ENCODE data around the gene GNAO1. TPM values are rescaled to one million over a fixed set of nuclear protein-coding genes. Genes with fewer than 3 reads are reported as not detected.

GNAO1 gene
- polyA plus RNA-seq, 3 donors: 5.9 to 6.4 (median 6.3) TPM

- DNase-seq: no peak
Measured at GRCh38 chr16:56332464-56333079, 141.3 kb downstream of the GNAO1 start.

GRCh38 chr16:56334761-56335160 lies 143.5 kb downstream of the GNAO1 start:
- no peak for DNase-seq

GRCh38 chr16:56336071-56336688 lies 144.9 kb downstream of the GNAO1 start:
- no peak for DNase-seq

GRCh38 chr16:56336711-56337110 lies 145.4 kb downstream of the GNAO1 start:
- no peak for DNase-seq

- no peak for DNase-seq
Measured at GRCh38 chr16:56337131-56337857, 146.0 kb downstream of the GNAO1 start.

- no peak for DNase-seq
Measured at GRCh38 chr16:56337858-56338325, 146.6 kb downstream of the GNAO1 start.

- no peak for DNase-seq
Measured at GRCh38 chr16:56338566-56339318, 147.5 kb downstream of the GNAO1 start.

GRCh38 chr16:56339431-56340195 lies 148.3 kb downstream of the GNAO1 start:
- DNase-seq: no peak

- DNase-seq: no peak
Measured at GRCh38 chr16:56340416-56340815, 149.1 kb downstream of the GNAO1 start.

GRCh38 chr16:56340864-56341365 lies 149.6 kb downstream of the GNAO1 start:
- DNase-seq: no peak

- DNase-seq: no peak
Measured at GRCh38 chr16:56341656-56342399, 150.5 kb downstream of the GNAO1 start.

GRCh38 chr16:56343661-56344517 lies 152.6 kb downstream of the GNAO1 start:
- no peak for DNase-seq

GRCh38 chr16:56344518-56345405 lies 153.5 kb downstream of the GNAO1 start:
- DNase-seq: no peak

GRCh38 chr16:56345406-56346050 lies 154.2 kb downstream of the GNAO1 start:
- DNase-seq: no peak

- DNase-seq: no peak
Measured at GRCh38 chr16:56346131-56346890, 155.0 kb downstream of the GNAO1 start.

GRCh38 chr16:56347166-56347565 lies 155.9 kb downstream of the GNAO1 start:
- no peak for DNase-seq

GRCh38 chr16:56347670-56348069 lies 156.4 kb downstream of the GNAO1 start:
- no peak for DNase-seq
